Measurements from ENCODE around the gene ABCB11.

ABCB11 gene

DNA sequence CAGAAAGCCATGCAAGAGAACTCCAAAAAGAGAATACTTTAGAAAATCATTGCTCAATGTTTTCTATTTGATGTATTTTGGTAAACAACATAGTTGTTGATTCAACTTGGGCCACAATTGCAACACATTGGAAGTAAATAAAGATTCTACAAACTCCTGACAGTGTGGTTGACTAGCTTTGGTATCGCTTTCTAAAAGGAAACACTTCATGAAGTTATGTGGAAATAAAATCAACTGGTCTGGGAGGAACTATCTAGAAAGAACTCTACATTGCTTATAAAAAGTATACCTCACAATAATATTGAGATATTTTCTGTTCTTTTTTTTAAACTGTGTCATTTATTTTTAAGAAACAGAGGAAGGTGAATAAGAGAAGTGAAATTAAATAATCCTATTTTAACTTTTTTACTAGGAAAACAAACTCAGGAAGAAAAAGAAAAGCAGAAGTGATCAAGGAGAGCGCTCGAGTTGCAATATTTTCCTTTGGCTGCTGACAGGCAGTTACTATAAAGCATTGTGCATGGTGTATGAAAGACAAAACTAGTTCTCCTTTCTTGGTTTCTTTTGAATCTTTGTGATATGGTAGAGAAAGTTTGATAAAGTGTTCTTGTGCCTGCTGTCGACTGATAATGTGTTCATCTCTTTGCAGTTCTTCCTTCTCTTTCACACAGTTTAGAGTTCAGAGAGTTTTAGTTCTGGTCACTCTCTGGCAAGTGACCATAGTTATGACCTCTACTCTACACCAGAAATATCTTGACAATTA, 41.2 kb upstream of the ABCB11 start:
- H3K4me3 ChIP-seq, result no peak overlapping the region
- no peak for DNase-seq
- intact Hi-C loops (cut with DNase I; ENCODE audit: low total_unique reads), result no loop called here

DNA sequence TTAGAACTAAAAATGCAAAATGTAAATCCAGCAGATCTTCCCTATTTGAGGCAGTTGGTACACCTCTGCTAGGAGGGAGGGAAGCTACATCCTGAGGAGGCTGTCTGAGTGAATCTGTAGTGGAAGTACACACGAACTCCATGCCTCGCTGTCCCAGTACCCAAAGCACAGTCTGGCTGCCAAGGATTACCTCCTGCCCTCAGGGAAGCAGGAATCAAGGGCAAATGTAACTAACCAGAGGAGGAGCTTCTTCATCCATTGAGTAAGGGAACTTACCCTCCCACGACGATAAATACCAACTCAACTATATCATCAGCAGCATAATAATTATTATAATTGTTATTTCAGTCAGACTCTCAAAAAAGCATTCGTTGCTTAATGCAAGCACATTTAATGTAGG, 40.3 kb upstream of the ABCB11 start:
- DNase-seq, result no peak
- intact Hi-C loops (cut with DNase I; ENCODE audit: low total_unique reads), result no loop called here
- no peaks in the 10 kb centered on the region for H3K4me1 ChIP-seq
- no peak overlapping the region for H3K27ac ChIP-seq
- H3K9me3 ChIP-seq, result no peaks in the 10 kb centered on the region
- no peaks in the 10 kb centered on the region for H3K36me3 ChIP-seq
- TF ChIP-seq, protein P1, sequence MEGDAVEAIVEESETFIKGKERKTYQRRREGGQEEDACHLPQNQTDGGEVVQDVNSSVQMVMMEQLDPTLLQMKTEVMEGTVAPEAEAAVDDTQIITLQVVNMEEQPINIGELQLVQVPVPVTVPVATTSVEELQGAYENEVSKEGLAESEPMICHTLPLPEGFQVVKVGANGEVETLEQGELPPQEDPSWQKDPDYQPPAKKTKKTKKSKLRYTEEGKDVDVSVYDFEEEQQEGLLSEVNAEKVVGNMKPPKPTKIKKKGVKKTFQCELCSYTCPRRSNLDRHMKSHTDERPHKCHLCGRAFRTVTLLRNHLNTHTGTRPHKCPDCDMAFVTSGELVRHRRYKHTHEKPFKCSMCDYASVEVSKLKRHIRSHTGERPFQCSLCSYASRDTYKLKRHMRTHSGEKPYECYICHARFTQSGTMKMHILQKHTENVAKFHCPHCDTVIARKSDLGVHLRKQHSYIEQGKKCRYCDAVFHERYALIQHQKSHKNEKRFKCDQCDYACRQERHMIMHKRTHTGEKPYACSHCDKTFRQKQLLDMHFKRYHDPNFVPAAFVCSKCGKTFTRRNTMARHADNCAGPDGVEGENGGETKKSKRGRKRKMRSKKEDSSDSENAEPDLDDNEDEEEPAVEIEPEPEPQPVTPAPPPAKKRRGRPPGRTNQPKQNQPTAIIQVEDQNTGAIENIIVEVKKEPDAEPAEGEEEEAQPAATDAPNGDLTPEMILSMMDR (IDR thresholded peaks at IDR 0.05), result no peak
- H3K4me3 ChIP-seq, result no peak overlapping the region
- H3K27me3 ChIP-seq, result no peaks in the 10 kb centered on the region

More for the DNA sequence above, 41.2 kb upstream of the ABCB11 start:
- H3K9me3 ChIP-seq, result no peaks in the 10 kb centered on the region
- TF ChIP-seq, protein P1 (IDR thresholded peaks at IDR 0.05), result no peak
- H3K36me3 ChIP-seq, result no peaks in the 10 kb centered on the region
- no peak overlapping the region for H3K27ac ChIP-seq
- no peaks in the 10 kb centered on the region for H3K4me1 ChIP-seq
- no peaks in the 10 kb centered on the region for H3K27me3 ChIP-seq

DNA sequence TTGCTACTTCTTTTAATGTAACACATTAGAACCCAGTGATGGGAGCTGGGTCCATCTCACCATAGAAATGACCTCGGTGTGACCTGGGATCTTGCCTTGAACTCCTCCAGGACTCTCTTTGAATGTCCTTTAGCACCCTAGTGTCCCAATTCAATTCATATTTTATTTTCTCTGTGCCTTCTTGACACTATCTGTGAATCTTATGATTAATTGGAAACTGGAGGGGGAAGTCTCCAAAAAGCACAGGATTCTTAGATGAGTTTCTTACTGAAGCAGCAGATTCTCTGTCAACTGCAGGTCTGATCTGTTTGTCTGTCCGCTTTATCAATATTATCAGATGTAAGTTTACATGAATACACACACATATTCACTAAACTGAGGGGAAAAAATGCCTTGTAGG, 38.7 kb upstream of the ABCB11 start:
- Histone ChIP-seq H3K36me3 (no peaks in the 10 kb centered on the region), H3K27ac (no peak overlapping the region), H3K27me3 (no peaks in the 10 kb centered on the region), H3K4me1 (no peaks in the 10 kb centered on the region), H3K4me3 (no peak overlapping the region), H3K9me3 (no peaks in the 10 kb centered on the region)
- intact Hi-C loops (cut with DNase I; ENCODE audit: low total_unique reads), result no loop called here
- TF ChIP-seq, protein P1 (IDR thresholded peaks at IDR 0.05), result no peak
- no peak for DNase-seq

DNA sequence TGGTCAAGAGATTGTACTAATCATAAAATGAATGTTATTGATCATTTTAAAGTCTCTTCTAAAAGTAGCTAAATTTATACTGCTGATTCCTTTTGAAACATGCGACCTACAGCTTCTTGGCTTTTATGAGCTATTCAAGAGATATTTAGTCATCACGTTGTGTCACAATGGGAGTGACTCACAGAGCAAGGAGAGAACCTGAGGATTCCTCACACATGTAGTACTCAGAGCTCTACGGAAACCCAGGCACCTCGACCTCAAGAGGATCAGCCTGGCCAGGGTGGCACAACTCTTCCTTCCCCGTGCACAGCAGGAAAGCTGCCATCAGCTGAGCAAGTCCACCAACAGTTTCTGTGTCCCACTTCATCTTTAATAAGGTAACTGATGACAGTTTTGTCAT, 38.2 kb upstream of the ABCB11 start, which contains the start of gene DHRS9:
Gene DHRS9 (plus strand): TSS at position 223 of the 400 bp plus-strand sequence. CDS start 12,019 bp downstream, outside the sequence.
- H3K36me3 ChIP-seq, result no peaks in the 10 kb centered on the region
- TF ChIP-seq, protein P1 (IDR thresholded peaks at IDR 0.05), result no peak
- no peaks in the 10 kb centered on the region for H3K9me3 ChIP-seq
- DNase-seq, result no peak
- H3K4me3 ChIP-seq, result no peak within 1 kb of the TSS
- H3K27me3 ChIP-seq, result no peaks in the 10 kb centered on the region
- no peaks in the 10 kb centered on the region for H3K4me1 ChIP-seq
- intact Hi-C loops (cut with DNase I; ENCODE audit: low total_unique reads), result no loop called here
- no peak within 1 kb of the TSS for H3K27ac ChIP-seq

DNA sequence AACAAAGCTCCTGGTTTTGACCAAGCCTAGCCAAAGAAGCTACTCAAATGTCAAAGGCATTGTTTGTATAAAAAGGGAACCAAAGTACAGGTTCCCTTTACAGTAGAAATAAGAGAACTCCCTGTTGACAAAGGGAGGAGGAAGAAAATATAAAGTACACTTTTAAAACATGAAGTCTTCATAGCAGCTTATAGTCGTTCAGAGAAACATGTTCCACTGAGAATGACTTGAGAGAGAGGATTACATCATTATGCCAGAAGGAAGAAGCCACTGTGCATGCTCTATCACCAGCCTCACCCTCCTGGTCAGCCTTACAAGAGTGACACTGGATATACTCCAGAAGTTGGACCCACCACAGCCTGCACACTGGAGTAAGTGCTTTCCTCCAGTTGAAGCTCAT, 35.8 kb upstream of the ABCB11 start:
- intact Hi-C loops (cut with DNase I; ENCODE audit: low total_unique reads), result no loop called here
- H3K27ac ChIP-seq, result no peak overlapping the region
- H3K36me3 ChIP-seq, result no peaks in the 10 kb centered on the region
- TF ChIP-seq, protein P1 (IDR thresholded peaks at IDR 0.05), result no peak
- no peak overlapping the region for H3K4me3 ChIP-seq
- no peaks in the 10 kb centered on the region for H3K4me1 ChIP-seq
- DNase-seq, result no peak
- H3K27me3 ChIP-seq, result no peaks in the 10 kb centered on the region
- no peaks in the 10 kb centered on the region for H3K9me3 ChIP-seq

All from tibial artery (tissue), 4 donors.